ENCODE results near the gene SIRPB1.

GRCh38 chr20:1637755-1638154 is 17.9 kb upstream of the SIRPB1 start:
- TF ChIP-seq, protein P1, sequence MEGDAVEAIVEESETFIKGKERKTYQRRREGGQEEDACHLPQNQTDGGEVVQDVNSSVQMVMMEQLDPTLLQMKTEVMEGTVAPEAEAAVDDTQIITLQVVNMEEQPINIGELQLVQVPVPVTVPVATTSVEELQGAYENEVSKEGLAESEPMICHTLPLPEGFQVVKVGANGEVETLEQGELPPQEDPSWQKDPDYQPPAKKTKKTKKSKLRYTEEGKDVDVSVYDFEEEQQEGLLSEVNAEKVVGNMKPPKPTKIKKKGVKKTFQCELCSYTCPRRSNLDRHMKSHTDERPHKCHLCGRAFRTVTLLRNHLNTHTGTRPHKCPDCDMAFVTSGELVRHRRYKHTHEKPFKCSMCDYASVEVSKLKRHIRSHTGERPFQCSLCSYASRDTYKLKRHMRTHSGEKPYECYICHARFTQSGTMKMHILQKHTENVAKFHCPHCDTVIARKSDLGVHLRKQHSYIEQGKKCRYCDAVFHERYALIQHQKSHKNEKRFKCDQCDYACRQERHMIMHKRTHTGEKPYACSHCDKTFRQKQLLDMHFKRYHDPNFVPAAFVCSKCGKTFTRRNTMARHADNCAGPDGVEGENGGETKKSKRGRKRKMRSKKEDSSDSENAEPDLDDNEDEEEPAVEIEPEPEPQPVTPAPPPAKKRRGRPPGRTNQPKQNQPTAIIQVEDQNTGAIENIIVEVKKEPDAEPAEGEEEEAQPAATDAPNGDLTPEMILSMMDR (IDR thresholded peaks at IDR 0.05) = no peak
- TF ChIP-seq POLR2A (IDR thresholded peaks at IDR 0.05) = no peak

Data from testis (tissue), 2 donors.